ENCODE results near the gene CSF3.
"Not testable (repeated sequence)": the region's sequence is repeated elsewhere in the genome, so short reads cannot be mapped to it uniquely, and the experiment has no call there.

Gene CSF3

GRCh38 chr17:39997543-39997942 is 17.7 kb upstream of the CSF3 start:
- DNase-seq (ENCODE audit: low read depth), result no peak

GRCh38 chr17:39999067-39999466 is 16.2 kb upstream of the CSF3 start:
- no peak for DNase-seq (ENCODE audit: low read depth)

- no peak for DNase-seq (ENCODE audit: low read depth)
Measured at GRCh38 chr17:40000161-40000560, 15.1 kb upstream of the CSF3 start.

- DNase-seq (ENCODE audit: low read depth), result not testable (repeated sequence)
Measured at GRCh38 chr17:40001335-40001734, 13.9 kb upstream of the CSF3 start.

- DNase-seq (ENCODE audit: low read depth), result no peak
Measured at GRCh38 chr17:40004072-40004471, 11.2 kb upstream of the CSF3 start.

- DNase-seq (ENCODE audit: low read depth), result no peak
Measured at GRCh38 chr17:40004712-40005111, 10.5 kb upstream of the CSF3 start.

GRCh38 chr17:40005520-40005919 is 9.7 kb upstream of the CSF3 start:
- DNase-seq (ENCODE audit: low read depth), result no peak

- not testable (repeated sequence) for DNase-seq (ENCODE audit: low read depth)
Measured at GRCh38 chr17:40010946-40011500, 4.2 kb upstream of the CSF3 start.

GRCh38 chr17:40012017-40012647 is 3.1 kb upstream of the CSF3 start:
- not testable (repeated sequence) for DNase-seq (ENCODE audit: low read depth)

GRCh38 chr17:40014375-40014980 is 762 bp upstream of the CSF3 start:
- DNase-seq (ENCODE audit: low read depth), result no peak

- DNase-seq (ENCODE audit: low read depth), result no peak
Measured at GRCh38 chr17:40015998-40016985, 1.1 kb downstream of the CSF3 start.

- DNase-seq (ENCODE audit: low read depth), result no peak
Measured at GRCh38 chr17:40017422-40018080, 2.3 kb downstream of the CSF3 start.

GRCh38 chr17:40018211-40019121 is 3.2 kb downstream of the CSF3 start:
- peak; percentile 55 for DNase-seq (ENCODE audit: low read depth)

- peak; percentile 58 for DNase-seq (ENCODE audit: low read depth)
Measured at GRCh38 chr17:40019140-40019991, 4.1 kb downstream of the CSF3 start.

GRCh38 chr17:40020146-40020545 is 4.9 kb downstream of the CSF3 start:
- DNase-seq (ENCODE audit: low read depth), result no peak

- peak; percentile 72 for DNase-seq (ENCODE audit: low read depth)
Measured at GRCh38 chr17:40021451-40021971, 6.3 kb downstream of the CSF3 start.

GRCh38 chr17:40022497-40022896 is 7.3 kb downstream of the CSF3 start:
- no peak for DNase-seq (ENCODE audit: low read depth)

- no peak for DNase-seq (ENCODE audit: low read depth)
Measured at GRCh38 chr17:40022961-40023541, 7.8 kb downstream of the CSF3 start.

- DNase-seq (ENCODE audit: low read depth), result no peak
Measured at GRCh38 chr17:40023590-40024292, 8.5 kb downstream of the CSF3 start.

All from fibroblast of the conjunctiva (primary cell).